Measurements from ENCODE around the gene COX17.
A peak's percentile ranks its signal among the peaks of the same experiment; 100 is the strongest.
"Not testable (repeated sequence)": the region's sequence is repeated elsewhere in the genome, so short reads cannot be mapped to it uniquely, and the experiment has no call there.

The COX17 gene, protein sequence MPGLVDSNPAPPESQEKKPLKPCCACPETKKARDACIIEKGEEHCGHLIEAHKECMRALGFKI

GRCh38 chr3:119676771-119677640, at the start of gene COX17:
TSS of gene COX17 (minus strand) at chr3:119677406. CDS start at chr3:119677310, 96 bp downstream.
- peak; percentile 92 for FAIRE-seq

GRCh38 chr3:119726909-119727308, 49.7 kb upstream of the COX17 start:
- FAIRE-seq, result no peak

DNA sequence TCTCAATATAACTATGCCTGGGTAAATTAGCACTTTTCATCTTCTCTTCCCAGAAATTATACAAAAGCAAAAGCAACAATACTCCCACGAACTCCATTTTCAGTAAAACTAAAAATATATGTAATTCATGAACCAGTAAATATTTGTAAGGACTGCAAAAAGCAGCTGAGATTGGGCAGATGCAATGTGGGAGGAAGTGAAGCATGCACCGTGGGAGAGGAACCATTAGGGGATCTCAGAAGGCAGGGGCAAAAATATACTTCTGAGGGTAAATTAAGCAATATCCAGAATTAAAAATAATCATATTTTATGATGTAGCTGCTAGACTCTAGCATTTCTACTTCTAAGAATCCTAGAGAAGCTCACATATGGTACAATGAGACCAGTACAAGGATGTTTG, 45.8 kb upstream of the COX17 start:
- FAIRE-seq, result no peak

GRCh38 chr3:119717520-119717919, 40.3 kb upstream of the COX17 start:
- no peak for FAIRE-seq

- no peak for FAIRE-seq
These were observed 39.8 kb upstream of the COX17 start for GRCh38 chr3:119716998-119717397.

GRCh38 chr3:119715105-119715504, 37.9 kb upstream of the COX17 start:
- no peak for FAIRE-seq

DNA sequence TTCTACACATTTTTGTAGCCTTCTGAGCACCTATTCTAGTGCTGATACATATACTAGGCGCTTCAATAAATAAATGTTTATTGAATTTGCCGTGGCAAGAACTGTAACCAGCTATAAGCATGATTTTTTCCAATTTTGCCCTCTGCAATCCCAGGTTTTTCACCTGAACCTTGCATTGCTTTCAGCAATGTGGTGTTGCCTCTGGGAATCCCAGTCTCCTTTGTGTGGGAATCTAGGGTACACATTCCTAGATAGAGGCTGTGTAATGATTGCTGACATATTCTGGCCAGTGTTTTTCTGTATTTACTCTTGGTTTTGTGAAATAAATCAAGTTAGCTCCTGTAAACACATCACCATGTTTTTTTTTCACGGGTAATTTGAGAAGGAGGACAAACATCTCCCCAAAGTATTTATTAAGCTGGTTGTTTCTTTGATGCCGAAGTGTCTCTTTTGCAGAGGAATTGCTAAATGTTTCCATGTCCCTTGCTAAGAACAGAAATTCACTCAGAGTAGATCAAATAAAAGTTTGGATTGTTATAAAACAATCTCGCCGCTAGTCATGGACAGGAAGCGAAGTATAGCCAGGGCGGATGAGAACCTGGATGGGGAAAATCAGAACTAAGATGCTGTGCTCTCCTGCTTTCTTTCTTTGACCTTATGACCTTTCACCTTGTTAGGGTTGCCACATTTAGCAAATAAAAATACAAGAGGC, 26.8 kb upstream of the COX17 start:
- no peak for FAIRE-seq

GRCh38 chr3:119702530-119703527, 25.6 kb upstream of the COX17 start, which contains the start of gene CFAP91:
TSS of gene CFAP91 (plus strand) at chr3:119703022. CDS start at chr3:119703099, 77 bp downstream.
- no peak for FAIRE-seq

GRCh38 chr3:119700920-119701734, 23.9 kb upstream of the COX17 start:
- no peak for FAIRE-seq

- no peak for FAIRE-seq
These were observed 23.2 kb upstream of the COX17 start for GRCh38 chr3:119700269-119700919.

DNA sequence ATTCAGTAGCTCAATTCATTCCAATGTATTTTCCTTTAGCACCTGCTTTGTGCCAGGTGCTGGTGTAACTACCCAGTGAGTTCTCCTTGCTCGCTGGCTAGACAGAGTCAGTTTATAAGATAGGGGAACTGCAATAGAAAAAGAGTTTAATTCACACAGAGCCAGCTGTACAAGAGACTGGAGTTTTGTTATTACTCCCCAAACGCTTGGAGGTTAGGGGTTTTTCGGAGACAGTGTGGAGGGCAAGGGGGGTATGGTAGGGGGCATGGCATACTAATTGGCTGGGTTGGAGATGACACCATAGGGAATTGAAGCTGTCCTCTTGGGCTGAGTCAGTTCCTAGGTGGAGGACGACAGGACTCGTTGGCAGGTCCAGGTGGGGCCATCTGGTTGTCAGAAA, 20.2 kb upstream of the COX17 start:
- FAIRE-seq, result no peak

GRCh38 chr3:119695480-119695879, 18.3 kb upstream of the COX17 start:
- FAIRE-seq, result no peak

GRCh38 chr3:119690043-119690656, 12.9 kb upstream of the COX17 start:
- FAIRE-seq, result peak; percentile 78

DNA sequence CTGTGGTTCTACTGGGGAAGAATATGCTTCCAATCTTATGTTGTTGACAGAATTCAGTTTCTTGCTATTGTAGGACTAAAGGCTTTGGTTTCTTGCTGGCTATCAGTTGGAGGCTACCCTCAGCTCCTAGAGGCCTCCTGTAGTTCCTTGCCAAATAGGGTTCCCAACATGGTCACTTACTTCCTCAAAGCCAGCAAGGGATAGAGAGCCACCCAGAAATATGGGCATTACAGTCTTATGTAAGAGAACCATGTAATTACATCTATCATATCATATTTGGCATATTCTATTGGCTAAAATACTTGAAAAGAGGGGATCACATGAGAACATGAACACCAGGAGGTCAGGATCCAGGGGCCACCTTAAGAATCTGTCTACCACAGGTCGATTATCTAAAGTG, 6.2 kb upstream of the COX17 start:
- no peak for FAIRE-seq

DNA sequence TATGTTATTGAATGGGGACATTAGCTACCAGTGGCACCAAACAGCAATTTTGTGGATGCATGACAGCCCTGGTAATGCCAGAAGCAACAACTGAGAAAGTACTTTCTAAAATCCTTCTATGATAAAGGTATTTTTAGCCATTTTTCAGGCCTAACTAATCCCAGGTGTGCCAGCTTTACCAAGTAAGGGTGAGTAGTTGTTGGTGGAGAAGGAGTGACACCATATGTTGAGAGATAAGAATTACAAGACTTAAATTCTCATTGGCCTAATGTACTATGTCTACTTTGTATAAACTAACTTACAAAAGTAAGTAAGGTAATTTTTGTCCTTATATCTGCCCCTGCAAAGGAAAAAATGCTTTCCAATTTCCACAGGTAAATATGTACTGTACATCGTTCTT, 4.1 kb upstream of the COX17 start:
- peak; percentile 28 for FAIRE-seq

DNA sequence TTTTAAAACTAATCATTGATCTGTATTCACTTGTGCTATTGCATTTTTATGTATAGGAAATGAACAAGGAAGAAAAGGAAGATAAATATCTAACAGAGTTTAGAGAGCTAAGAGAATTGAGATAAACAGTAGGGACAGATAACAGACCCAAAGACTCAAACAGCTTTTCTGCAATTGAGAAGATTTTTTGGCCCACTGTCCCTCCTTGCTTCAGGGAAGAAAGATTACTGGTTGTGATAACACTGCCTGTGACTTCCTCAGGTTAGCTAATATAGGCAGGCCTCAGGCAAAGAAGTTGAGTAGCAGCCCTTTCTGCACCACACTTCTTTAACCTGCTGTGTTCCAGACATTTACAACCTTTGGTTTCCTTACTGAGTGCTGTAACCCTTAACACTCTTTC, 2.7 kb upstream of the COX17 start:
- FAIRE-seq, result no peak

- not testable (repeated sequence) for FAIRE-seq
These were observed 1.0 kb upstream of the COX17 start for GRCh38 chr3:119678209-119678608.

DNA sequence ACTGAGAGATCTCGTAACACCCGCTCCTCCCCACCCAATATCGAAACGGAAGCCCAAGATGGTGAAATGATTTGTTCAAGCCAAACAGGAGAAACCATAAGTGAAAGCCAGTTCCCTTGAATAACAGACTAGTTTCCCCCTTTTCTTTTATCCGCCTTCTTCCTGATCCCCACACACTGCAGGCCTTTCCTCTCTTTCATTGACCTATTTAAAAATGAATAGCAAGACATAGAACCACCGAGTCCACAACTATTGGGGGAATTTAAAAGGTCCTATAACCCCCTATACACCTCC, 382 bp upstream of the COX17 start:
- no peak for FAIRE-seq

DNA sequence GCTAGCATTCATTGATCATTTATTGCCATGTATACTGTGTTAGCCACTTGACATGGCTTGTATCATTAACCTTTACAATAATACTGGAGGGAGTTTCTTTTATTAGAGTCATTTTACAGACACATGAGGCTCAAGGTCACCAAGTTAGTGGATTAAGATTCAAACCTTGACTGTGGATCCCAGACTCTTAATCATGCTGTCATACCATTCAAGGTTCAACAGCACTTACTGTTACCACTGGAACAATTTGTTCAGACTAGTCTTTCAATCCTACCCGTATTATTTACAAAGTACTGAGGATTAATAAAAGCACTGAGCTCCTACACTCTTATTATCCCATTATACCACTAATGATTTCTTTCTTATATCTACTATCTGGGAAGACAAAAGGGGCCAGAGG, 1.2 kb downstream of the COX17 start:
- no peak for FAIRE-seq

DNA sequence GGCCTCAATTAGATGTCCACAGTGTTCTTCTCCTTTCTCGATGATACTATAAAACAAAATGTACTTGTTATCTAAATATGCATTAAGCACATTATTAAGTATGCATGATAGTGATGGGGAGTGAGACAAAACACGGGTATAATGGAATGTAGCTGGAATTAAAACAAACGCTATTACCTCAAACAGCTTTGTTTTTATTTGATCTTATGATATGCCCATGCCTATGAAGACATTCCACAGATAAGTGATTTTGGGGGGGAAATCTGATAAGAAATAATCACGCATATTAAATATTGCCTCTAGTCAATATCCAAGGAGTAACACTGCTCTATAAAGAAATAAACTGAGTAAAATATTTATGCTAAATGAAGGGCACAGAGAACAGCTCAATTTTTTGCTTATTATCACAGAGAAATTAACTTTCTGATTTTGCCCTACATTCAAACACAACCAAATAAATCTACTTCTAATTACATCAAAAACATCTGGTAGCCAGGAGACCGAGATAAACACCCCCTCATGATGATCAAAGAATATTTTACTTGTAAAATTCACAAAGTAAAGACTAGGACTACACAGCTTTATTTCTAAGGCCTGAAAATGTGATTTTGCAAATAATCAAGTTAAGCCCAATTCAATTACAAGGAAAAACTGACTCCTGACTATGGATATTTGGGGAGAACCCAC, 1.9 kb downstream of the COX17 start:
- no peak for FAIRE-seq
